PFSK-1 (cell line): ENCODE results near the gene POC1A. TPM values are rescaled to one million over a fixed set of nuclear protein-coding genes. Genes with fewer than 3 reads are reported as not detected.

Source experiments
- FOXP2 ChIP-seq: optimal IDR thresholded peaks from 2 replicates; pipeline ENCODE3; 2011; ENCODE audit warnings: borderline replicate concordance, control low read depth, inconsistent platforms; ENCODE audit not compliant: insufficient read depth; ENCODE audit errors: extremely low read length, extremely low read depth
- POLR2AphosphoS5 ChIP-seq: IDR thresholded peaks from 2 replicates; pipeline ENCODE4 v1.6.1; 2012; ENCODE audit warnings: low read depth, mild to moderate bottlenecking, control low read depth, low read length, moderate library complexity
- SIN3A ChIP-seq: IDR thresholded peaks from 2 replicates; pipeline ENCODE4 v1.6.1; 2012; ENCODE audit warnings: mild to moderate bottlenecking, low read length, moderate library complexity, borderline replicate concordance; ENCODE audit not compliant: insufficient read depth
- TAF1 ChIP-seq: IDR thresholded peaks from 2 replicates; pipeline ENCODE4 v1.6.1; 2012; ENCODE audit warnings: low read length, control low read depth, borderline replicate concordance; ENCODE audit not compliant: insufficient read depth
- polyA plus RNA-seq: library from polyadenylated mRNA; unstranded; fragments of >200 nt; gene quantifications from one replicate; pipeline ENCODE4 v1.2.1, GENCODE V29; 2012; ENCODE audit warnings: low read depth, missing spikeins; ENCODE audit not compliant: insufficient read length
- TF ChIP-seq, protein P1 (sequence below), 2 experiments: IDR thresholded peaks; 2 replicates each; pipeline versions ENCODE4 v1.6.1 to v1.8.0; 2011 to 2012; ENCODE audit warnings: low read depth in 2 of 2, low read length in 2 of 2, control low read depth in 1 of 2, inconsistent platforms in 1 of 2, mild to moderate bottlenecking in 1 of 2, moderate library complexity in 1 of 2; ENCODE audit not compliant: insufficient read depth in 1 of 2

Gene POC1A
- 13.6 TPM for polyA plus RNA-seq

DNA sequence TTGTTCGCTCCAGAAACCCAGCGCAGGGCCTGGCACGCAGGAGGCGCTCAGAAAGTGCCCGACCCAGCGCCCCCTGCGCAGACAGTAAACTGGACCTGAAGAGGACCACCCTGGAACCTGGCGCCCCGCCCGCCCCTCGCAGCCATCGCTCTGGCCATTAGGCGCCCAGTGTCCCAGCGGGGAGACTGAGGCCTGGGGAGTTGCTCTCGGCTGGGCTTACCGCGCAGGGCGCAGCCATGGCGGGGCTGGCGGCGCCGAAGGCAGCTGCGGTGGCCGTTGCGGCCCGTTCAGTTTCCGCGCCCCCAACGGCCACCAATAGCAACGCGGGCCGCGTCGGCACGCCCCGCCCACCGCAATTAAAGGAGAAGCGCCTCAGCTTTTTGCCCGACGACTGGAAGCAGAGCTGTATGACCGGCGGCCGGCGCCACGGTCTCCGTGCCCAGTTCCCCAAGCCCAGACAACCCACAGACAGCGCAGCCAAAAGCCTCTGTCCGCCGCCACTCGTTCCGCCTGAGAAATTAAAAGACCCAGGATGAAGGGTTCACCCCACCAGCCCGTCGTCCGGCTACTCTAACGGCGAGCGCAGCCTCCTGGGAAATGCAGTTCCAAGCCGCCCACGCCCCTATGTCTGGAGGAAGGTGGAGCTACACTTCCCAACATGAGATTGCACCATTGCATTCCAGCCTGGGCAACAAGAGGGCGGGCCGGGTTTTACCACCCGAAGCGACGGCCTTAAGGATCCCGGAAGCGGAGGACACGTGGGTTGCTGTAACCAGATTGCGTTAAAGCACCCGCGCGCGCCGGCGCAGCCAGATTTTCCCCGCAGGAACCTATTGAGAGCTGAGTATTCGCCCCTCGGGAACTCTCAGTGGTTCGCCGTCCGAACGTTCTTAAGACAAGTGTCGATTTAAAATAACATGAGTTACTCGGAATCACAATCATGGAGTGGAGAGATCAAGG is at the start of gene POC1A:
Gene POC1A (minus strand): TSS at position 289 of the 960 bp plus-strand sequence. CDS start 51 bp downstream, at position 238.
- TF ChIP-seq TAF1 (peak; percentile 38; the same call in 1 of the 2 replicates), FOXP2 (peak; percentile 86), POLR2AphosphoS5 (peak; percentile 56), SIN3A (no peak)
- TF ChIP-seq, protein P1, sequence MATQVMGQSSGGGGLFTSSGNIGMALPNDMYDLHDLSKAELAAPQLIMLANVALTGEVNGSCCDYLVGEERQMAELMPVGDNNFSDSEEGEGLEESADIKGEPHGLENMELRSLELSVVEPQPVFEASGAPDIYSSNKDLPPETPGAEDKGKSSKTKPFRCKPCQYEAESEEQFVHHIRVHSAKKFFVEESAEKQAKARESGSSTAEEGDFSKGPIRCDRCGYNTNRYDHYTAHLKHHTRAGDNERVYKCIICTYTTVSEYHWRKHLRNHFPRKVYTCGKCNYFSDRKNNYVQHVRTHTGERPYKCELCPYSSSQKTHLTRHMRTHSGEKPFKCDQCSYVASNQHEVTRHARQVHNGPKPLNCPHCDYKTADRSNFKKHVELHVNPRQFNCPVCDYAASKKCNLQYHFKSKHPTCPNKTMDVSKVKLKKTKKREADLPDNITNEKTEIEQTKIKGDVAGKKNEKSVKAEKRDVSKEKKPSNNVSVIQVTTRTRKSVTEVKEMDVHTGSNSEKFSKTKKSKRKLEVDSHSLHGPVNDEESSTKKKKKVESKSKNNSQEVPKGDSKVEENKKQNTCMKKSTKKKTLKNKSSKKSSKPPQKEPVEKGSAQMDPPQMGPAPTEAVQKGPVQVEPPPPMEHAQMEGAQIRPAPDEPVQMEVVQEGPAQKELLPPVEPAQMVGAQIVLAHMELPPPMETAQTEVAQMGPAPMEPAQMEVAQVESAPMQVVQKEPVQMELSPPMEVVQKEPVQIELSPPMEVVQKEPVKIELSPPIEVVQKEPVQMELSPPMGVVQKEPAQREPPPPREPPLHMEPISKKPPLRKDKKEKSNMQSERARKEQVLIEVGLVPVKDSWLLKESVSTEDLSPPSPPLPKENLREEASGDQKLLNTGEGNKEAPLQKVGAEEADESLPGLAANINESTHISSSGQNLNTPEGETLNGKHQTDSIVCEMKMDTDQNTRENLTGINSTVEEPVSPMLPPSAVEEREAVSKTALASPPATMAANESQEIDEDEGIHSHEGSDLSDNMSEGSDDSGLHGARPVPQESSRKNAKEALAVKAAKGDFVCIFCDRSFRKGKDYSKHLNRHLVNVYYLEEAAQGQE (IDR thresholded peaks at IDR 0.05; ENCODE audit: insufficient read depth in 1 of 2, low read depth in 2 of 2, low read length in 2 of 2), result no peak

DNA sequence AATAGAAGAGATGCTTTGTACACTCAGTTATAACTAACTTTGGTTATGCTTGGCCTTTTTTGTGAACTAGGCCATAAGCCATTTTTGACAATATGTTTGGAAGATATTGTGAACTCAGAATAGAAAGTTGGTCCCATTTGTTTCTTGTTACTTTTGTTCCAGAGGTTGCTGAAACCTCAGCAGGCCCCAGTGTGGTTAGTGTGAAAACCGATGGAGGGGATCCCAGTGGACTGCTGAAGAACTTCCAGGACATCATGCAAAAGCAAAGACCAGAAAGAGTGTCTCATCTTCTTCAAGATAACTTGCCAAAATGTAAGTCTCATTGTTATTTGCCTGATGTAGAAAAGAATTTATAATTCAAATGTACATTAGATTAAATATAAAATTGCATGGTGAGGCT is 49.5 kb upstream of the POC1A start:
- TF ChIP-seq SIN3A (no peak), POLR2AphosphoS5 (no peak), FOXP2 (no peak), TAF1 (no peak)
- TF ChIP-seq, protein P1 (IDR thresholded peaks at IDR 0.05; ENCODE audit: insufficient read depth in 1 of 2, low read depth in 2 of 2, low read length in 2 of 2), result no peak

DNA sequence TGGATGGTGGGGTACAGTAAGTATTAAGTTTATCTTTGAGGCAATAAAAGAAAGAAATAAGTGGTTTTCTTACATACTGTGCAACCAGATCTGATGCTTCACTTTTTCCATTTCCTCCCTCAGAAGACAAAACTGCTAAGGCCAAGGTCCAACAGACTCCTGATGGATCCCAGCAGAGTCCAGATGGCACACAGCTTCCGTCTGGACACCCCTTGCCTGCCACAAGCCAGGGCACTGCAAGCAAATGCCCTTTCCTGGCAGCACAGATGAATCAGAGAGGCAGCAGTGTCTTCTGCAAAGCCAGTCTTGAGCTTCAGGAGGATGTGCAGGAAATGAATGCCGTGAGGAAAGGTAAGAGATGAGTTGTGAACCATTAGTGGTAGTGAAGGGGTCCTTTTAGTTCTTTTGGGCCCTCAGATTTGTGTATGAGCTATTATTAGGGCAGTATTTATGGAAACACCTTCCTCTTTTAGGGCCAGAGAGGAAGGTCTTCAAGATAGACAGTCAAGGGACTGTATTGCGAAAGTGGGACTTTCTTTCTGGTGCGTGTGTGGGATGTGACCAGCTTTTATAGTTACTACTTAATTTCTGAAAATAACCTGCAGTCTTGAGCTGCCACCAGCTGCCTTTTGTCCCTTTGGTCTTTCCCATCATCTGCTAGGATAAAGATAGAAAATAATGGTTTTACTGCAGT is 48.3 kb upstream of the POC1A start:
- no peak for TF ChIP-seq SIN3A
- TF ChIP-seq, protein P1 (IDR thresholded peaks at IDR 0.05; ENCODE audit: insufficient read depth in 1 of 2, low read depth in 2 of 2, low read length in 2 of 2), result no peak
- no peak for TF ChIP-seq FOXP2
- TF ChIP-seq TAF1, result no peak
- TF ChIP-seq POLR2AphosphoS5, result no peak

DNA sequence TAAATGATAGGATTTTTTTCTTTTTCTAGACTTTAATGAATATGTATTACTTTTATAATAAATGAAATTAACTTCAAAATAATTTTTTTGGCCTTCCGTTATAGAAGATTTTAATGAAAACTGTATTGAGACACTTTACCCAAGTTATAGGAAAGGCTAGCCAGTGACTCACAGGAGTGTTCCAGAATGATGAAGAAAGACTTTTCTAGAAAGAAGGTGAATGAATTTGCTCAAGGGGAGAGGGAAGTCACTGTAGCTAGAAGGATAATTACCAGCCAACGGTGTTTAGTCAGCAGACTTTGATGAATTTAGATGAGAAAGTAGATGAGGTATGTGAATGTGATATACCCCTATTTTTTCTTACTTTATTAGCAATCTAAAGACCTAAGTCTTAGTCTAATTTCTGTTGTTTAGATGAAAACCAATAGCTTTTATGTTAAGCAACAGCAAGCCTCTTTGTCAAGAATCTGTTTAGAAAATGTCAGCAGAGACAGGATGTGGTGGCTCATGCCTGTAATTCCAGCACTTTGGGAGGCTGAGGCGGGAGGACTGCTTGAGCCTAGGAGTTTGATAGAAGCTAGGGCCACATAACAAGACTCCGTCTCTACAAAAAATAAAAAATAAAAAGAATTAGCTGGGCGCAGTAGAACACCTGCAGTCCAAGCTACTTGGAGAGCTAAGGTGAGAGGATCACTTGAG is 46.9 kb upstream of the POC1A start:
- TF ChIP-seq FOXP2 (no peak), TAF1 (no peak), POLR2AphosphoS5 (no peak)
